MV-4-11 (cell line): Measurements from ENCODE around the gene PBRM1.

Experiments
- DNase-seq: peaks from one replicate; lab custom pipeline; 2025; lab: John Stamatoyannopoulos, UW

Gene PBRM1

DNA sequence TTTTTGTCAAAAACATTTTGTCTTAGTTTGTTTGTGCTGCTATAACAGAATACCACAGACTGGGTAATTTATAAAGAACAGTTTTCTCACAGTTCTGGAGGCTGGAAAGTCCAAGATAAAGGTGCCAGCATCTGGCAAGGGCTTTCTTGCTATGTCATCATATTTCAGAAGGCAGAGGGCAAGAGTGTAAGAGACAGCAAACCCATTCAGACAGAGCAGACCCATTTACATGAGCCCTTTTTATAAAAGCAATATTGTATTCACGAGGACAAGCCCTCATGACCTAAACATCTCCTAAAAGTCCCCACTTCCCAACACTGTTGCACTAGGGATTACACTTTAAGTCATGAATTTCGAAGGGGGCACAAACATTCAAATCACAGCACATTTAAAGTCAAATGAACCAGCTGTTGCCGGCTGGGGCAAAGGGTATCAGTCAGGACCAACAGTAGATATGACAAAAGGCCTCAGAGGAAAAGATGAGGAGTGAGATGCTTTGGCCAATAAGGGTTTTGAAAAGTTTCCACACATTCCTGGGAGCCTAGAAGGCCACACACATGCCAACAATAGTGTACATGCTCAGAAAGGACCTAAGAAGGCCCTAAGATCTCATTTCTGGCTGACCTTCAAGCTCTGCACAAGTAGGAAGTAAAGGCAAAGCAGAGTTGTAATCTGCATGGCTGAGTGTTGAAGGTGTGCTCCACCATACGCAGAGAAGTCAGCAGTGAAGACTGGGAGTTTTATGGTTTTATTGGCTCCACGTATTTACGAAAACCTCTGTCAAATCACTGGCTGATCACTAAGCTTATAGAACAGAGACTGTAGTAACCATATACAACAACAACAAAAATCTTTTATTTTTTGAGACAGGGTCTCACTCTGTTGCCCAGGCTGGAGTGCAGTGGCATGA is 111.4 kb downstream of the PBRM1 start:
- no peak for DNase-seq

DNA sequence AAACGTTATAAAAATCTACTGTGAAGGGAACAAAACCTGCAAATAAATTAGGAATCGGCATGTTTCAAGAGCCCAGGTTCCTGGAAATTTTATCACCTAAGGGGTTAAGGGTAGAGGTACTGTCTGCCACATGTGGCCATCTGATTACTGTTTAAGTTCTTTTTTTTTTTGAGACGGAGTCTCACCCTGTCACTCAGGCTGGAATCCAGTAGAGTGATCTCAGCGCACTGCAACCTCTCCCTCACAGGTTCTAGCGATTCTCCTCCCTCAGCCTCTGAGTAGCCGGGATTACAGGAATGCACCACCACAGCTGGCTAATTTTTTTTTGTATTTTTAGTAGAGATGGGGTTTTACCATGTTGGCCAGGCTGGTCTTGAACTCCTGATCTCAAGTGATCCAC is 113.5 kb downstream of the PBRM1 start:
- no peak for DNase-seq

DNA sequence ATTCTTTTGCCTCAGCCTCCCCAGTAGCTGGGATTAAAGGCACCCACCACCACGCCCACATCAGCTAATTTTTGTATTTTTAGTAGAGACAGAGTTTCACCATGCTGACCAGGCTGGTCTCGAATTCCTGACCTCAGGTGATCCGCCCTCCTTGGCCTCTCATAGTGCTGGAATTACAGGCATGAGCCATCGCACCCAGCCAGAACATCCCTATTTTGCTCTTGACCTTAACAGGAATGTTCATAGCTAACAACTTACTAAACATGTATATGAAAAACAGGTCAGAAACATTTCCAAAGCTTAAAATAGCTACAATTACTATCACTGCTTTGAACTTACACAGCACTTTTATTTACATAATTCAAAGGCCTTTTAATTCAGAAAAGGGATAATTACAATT is 115.6 kb downstream of the PBRM1 start:
- no peak for DNase-seq

DNA sequence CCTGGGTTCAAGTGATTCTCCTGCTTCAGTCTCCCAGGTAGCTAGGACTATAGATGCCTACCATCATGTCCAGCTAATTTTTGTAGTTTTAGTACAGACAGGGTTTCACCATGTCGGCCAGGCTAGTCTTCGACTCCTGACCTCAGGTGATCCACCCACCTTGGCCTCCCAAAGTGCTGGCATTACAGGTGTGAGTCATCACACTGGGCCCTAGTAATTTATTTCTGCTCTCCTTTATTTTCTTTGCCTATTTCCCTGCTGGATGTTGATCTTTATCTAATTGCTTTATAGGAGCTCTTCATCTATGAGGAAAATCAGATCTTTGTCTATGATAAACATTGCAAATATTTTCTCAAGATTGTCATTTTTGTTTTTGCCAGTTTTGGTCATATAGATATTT is 117.6 kb downstream of the PBRM1 start:
- DNase-seq: no peak

DNA sequence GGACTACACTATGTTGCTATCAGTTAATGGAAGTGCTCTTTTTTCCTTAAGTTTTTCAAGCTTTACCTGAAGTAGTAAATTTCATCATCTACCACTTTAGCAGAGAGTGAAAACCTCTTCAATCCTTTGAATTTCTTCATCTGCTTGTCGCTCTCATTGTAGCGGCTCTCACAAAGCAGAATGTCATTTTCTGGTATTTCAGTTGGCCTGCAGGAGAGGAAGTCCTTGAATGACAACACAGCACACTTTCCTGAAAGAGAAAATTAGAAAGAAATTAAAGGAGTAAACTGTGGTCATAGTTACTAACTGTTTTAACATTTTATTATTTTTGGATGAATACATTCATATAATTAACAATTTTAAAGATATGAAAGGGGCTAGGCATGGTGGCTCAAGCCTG is 121.7 kb downstream of the PBRM1 start:
- DNase-seq: no peak

DNA sequence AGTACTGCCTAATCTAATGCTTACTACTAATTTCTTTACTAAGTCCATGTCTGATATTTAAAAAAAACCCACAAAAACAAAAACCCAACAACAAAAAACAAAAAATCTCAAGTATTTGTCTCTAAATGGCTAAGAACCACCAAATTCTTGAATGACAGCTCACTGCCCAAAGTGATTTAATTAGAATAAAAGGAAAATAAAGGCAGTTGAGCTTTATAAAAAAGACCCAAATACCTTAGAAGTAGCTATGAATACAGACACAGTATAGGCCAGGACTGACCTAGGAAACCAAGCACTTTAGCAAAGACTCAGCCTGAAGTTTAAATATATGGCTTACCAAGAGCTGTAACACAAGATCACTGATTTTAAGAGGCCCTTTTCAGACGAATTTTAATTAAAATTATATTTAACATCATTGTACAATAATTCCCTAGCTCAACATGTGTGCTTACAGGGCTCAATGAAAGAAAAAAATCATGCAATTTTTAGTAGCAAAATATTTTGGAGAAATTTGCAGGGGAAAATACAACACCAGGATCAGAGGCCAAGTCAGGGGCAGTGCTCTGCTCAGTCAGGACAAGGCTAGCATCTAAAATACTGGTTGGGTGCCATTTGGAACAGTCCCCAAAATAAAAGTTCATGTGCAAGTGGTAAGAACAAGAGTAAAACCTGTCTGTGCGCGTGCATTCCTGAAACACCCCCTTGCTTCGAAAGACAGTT is 124.5 kb downstream of the PBRM1 start:
- no peak for DNase-seq

DNA sequence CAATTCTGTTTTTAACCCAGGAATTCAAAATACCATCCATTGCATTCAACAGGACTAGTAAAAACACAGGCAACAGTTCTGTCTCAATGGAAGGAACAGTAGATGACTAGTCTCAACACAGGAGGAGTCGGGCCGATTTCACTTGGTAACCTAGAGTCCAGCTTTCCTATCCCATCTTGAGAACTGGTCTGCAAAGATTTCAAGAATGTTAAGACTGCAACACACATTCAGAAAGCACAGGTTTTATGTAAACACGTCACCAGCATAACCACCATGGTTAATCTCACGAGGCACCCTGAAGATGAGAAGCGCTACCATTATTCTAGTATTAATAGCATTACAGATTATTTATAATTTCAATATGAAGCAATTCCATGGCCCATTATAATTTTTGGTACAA is 127.3 kb downstream of the PBRM1 start:
- no peak for DNase-seq

DNA sequence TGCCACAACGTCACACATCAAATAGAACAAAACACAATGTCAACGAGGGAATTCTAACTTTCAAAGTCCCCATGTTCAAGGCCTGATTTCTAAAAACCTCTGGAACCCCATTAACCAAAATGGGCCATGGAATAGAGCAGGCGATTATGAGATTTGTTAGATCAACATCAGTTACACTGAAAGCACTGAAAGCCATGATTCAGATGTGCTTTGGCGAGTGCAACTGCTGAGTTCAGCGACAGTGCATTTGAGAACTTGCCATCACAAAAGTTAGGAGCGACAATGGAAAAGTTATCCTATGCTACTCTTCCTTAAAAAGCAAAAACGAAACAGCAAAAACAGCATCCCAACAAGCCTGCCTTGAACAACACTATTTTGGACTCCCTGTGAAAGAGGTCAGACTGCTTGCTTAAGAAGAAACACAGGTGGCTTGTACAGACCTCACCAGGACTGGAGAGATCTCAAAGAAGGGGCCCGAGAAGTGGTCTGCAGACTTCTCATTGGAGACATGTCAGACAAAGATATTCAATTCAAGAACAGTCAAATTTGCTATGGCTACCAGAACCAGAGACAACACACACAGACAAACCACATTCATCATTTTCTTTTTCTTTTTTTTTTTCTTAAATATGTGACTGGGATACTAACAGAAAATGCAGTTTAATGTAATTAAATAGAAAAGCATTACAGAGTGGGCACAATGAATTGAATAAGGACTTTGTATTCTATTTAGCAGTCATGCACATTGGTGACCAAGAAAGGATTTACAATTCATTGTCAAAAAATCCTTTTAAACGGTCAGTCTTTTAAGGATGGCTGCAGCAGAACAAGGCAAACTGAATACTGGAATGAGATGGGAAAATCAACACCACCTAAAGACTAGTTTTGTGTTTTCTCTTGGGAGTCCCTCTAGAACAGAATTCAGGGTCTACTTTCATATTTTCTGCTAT is 128.4 kb downstream of the PBRM1 start:
- no peak for DNase-seq

DNA sequence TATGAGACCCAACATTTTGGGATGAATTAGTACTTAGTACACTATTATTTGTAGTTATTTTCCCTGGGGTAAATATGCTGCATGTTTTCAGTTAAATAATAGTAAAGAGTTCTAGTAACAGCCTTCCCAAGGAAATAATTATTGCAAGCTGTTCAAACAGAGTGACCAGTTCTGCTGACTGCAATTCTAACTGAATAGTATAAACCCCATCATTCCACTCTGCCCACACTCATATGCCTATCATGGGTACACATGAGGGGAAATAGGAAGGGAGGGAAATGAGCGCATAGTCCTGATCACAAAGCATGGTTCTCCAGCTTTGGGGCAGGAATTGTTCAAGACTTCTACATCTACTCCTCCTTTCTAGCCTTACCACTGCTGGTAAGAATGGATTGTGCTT is 130.7 kb downstream of the PBRM1 start:
- DNase-seq: no peak

DNA sequence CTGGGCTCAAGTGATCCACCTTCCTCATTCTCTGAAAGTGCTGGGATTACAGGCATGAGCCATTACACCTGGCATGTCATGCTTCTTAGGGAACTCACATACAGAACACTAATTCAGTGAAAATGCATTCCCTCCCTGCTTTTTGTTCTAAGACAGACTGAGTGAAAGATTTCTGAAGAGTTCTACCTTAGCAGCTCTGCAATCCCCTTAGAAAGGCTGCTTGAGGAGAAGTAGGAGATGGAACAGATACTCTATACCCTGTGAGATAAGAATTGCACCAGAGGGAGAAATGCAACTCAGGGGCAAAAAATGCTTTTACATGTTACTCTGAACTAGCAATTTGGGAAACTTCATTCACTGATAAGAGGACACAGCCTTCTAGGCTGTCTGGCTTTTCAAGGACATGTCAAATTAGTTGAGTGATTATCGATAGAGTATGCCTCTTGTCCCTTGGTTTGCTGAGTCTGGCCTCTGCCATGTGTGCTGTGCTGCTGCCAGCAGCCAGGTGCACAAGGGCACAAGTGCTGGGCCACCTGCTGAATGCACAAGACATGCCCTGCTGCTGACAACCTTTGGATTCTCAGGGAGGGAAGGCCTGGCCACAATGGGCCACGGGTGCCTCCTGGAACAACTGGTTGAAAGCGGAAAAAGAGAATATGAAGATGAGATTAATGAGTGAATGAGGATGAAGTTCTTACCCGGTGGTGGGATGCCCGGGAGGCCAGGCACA is 131.5 kb downstream of the PBRM1 start:
- DNase-seq: no peak

DNA sequence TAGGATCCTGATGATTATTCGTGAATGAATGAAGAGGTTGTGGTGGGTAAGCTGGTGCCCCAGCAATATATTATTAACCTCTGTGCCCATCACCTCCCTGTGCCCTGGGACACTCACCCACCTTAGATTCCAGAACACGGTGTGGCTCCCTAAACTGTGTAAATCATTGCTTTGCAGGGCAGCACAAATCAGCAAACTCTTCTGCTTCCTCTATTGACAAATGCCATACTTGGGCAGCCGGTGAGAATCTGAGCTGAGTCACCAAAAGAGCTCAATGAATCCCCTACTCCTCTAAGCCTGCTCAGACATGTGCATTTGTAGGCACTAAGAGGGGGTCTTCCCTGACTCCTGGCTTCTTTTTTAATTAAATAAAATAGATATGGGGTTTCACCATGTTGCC is 133.6 kb downstream of the PBRM1 start:
- DNase-seq: no peak

DNA sequence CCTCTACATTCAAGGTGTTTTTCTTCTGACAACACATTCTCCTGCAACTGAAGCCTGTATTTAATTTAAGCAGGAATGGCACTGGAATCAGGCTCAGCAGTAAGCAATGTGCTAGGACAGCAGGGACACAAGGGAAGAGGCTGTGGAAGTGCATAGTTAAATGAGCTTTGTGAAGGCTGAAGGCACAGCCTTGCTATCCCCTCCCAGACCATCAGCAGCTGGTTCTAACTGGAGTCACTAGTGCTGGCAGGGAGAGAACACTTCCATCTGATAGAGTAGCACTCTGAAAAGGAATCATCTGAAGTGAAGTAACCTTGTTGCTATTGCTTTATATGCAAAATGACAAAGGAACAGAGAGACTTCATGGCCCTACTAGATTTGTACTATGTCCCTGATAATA is 134.6 kb downstream of the PBRM1 start:
- DNase-seq: no peak

DNA sequence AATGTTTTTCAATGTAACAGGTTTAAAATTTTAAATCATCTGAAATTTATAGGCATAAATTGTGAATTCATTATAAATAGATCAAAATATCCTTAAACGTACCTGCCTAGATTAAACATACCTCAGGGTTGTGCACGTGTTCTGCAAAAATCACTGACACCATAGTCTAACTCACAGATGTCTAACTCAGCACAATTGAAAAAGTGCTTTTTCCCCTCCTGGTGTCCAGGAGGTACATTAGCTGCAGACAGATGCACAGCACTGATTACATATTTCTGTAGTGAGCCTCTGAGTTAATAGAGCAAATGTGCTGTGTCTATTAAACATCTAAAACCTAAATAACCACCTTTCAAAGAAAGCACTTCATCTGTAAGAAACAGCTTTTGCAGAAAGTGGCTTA is 138.6 kb downstream of the PBRM1 start:
- DNase-seq: no peak

DNA sequence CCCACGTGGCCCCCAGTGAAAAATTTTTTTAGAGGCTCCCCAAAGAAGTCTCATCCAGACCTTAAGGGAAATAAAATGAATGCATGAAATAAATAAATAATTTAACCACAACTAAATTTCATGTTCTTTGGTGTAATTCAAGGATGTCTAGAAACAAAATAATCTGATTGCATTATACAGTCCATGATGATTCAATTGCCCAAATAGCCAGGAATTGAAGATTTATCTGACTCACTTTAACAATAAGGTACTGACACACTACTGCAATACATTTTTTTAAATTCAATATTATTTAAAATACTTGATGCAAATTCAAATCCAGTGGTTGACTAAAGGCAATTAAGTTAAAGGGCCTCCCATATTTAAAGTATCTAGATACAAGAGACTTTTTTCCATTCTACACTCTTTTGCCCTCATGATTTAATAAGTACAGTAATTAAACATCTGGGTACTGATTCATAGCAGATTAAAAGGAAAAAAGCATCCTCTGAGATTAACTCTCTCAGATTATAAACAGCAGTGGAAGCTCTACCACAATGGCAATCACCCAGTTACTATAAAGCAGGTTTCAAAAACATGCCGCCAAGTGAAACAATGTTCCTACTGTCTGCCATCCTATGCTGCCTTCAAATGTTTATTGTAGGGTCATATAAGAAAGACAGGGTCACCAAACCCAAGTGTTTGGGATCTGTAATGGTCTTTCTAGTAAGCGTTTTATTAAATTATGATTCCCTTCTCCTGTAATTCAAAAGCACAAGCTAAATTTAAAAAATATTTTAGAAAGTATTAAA is 139.4 kb downstream of the PBRM1 start:
- no peak for DNase-seq

DNA sequence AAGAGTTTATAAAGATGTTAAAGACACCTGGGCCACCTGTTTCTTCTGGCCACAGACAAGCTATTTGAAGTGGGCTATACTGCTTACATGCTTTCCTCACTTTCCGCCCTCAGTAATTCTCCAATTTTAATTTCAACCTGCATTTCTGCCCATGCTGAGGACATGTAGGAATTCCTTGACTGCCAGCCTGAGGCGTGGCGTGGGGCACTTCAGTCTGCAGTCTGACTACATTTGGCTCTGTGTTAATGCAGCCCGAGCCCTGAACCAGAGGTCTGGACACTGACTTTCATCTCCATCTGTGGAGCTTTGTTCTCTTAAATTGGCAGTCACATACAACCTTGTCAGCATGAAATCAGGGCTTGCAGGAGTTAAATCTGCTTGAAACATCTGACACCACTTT is 140.8 kb downstream of the PBRM1 start:
- no peak for DNase-seq

DNA sequence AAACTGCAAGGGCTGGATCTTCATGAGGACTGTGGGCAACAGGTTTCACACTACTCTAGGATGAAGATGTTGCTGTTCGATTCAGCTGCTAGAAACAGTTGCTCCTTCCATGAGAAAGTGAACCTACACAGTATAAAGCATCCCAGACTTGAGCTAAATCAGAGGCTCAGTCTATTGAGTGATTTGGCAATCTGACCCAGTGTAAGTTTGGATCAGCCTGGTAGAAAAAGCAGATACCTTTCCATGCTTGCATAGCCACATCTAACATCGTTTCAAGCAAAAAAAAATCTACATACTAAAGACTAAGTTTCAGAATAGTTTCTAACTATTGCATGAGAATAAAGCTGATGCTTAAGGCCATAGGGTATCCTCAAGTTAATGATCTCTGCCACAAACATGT is 144.7 kb downstream of the PBRM1 start:
- DNase-seq: no peak

DNA sequence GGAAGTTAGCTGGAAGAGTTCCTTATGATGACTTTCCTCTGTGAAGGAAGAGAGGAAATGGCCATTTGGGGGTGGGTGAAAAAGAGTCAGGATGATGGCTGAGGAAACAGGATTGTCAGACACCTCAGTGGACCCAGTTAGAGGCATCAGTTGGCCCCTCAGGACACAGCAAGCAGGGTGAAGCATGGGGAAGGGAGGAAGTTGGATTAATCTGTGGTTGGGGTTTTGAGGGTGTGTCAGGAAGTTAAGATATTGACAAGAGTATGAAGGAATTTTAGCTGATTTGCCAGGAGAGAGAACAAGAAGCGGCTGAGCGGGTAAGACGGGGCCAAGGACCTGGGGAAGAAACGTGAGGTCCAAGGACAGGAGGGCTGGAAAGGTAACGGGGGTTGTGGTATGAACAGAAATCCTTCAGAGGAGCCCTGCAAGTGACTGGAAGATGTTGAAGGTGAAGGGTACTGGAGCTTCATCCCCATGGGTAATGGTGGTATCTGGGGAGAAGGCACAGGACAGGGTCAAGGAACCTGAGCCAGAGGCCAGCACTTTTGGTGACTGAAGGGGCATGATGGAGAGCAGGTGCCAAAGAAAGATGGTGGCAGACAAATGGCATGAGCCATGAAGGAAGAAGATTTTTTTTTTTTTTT is 146.6 kb downstream of the PBRM1 start:
- peak; percentile 71 for DNase-seq

DNA sequence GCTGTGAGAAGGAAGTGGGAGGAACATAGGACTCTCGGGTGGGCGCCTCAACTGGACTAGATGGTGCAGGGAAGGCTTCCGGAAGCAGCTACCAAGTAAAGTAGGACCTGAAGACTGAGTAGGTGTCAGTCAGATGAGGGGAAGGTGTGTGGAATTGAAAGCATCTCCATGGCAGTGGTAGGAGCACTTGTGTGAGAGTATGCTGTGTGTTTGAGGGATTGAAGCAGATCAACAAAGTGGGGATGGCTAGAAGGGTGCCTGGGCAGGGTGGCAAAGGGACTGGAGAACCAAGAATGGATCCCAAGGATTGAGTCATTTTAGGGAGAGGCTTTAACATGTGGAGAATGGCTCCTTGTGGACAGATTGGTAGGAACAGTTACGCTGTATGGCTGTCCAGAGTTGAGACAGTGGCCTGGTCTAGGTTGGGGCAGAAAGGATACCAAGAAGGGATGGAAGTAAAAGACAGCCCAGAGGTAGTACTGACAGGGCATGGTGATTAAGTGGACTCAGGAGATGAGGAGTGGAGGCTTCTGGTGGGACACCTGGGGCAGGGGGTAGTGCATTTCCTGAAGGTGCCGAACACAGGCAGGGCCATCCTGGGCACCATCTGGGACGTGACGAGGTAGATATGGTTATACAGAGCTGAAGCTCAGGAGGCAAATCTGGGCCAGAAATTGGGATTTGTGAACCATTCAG is 147.8 kb downstream of the PBRM1 start:
- no peak for DNase-seq

DNA sequence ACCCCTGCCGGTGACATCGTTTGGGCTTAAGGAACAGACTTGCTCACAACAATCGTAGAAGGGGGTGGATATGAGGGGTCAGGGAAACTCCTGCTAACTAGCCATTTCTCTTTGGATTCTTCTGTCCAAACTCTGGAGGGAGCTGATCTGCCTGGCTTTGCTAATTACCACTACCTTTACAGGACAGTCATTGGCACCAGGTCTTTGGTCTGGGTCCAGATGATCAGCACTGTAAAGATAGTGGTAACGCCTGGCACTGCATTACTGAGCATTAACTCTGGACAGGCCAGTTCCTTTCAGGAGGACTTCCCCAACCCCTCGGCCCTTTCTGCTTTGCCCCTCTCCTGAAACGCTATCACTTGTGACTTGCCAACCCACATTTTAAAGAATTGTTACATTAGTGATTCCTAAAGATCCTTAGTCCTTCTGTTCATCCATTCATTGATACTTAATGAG is 148.5 kb downstream of the PBRM1 start:
- DNase-seq: no peak
